ENCODE measurements around the gene ART1.

GRCh38 chr11:3709977-3710376 lies 65.0 kb downstream of the ART1 start:
- TF ChIP-seq POLR2AphosphoS5 (IDR thresholded peaks at IDR 0.05; ENCODE audit: low read depth, low read length), result no peak
- TF ChIP-seq SIN3A (IDR thresholded peaks at IDR 0.05; ENCODE audit: borderline replicate concordance, insufficient read depth, low read length), result no peak
- TF ChIP-seq REST (IDR thresholded peaks at IDR 0.05; ENCODE audit: insufficient read depth in 1 of 2, low read depth in 2 of 2, low read length in 2 of 2), result no peak
- no peak for TF ChIP-seq TAF1 (IDR thresholded peaks at IDR 0.05; ENCODE audit: borderline replicate concordance, insufficient read depth, low read length)
